Thyroid gland (tissue), 4 donors: ENCODE data around the gene ABCC1. TPM values are rescaled to one million over a fixed set of nuclear protein-coding genes. Genes with fewer than 3 reads are reported as not detected.
A peak's percentile ranks its signal among the peaks of the same experiment; 100 is the strongest.
"Not testable (repeated sequence)": the region's sequence is repeated elsewhere in the genome, so short reads cannot be mapped to it uniquely, and the experiment has no call there.

ENCODE experiments used
- DNase-seq, 2 donors: peaks; one replicate each; pipeline ENCODE4 v3.0.0-alpha.2; 2019
- H3K27ac ChIP-seq, 3 donors: fragments of 200-600 bp; sonication (generic); 1 replicate in 2 of 3; 2 replicates in 1 of 3; pipeline ENCODE4 v1.5.1; 2016 to 2019; ENCODE audit warnings: mild to moderate bottlenecking in 1 of 3, moderate library complexity in 1 of 3
- H3K27me3 ChIP-seq: fragments of 200-600 bp; sonication (generic); one replicate; pipeline ENCODE4 v1.5.1; 2019
- H3K36me3 ChIP-seq, 2 donors: fragments of 200-600 bp; sonication (generic); one replicate each; pipeline ENCODE4 v1.5.1; 2016 to 2019
- H3K4me1 ChIP-seq, 2 donors: fragments of 200-600 bp; sonication (generic); one replicate each; pipeline ENCODE4 v1.5.1; 2017 to 2019
- H3K4me3 ChIP-seq, 3 donors: fragments of 200-600 bp; sonication (generic); replicated peaks in 1 of 3; 1 replicate in 2 of 3; 2 replicates in 1 of 3; pipeline ENCODE4 v1.5.1; 2016; ENCODE audit warnings: mild to moderate bottlenecking in 1 of 3
- H3K9me3 ChIP-seq: fragments of 200-600 bp; sonication (generic); one replicate; pipeline ENCODE4 v1.5.1; 2017
- POLR2A ChIP-seq, 2 donors: fragments of 450-650 bp; IDR thresholded peaks; one replicate each; pipeline ENCODE4 v1.6.1; 2017; ENCODE audit warnings: antibody characterized with exemption in 2 of 2, mild to moderate bottlenecking in 2 of 2, moderate library complexity in 1 of 2
- WGBS, 2 donors: methylation state at CpG; one replicate each; pipeline ENCODE4 v1.1.5; 2017; 5-methylcytosine and 5-hydroxymethylcytosine counted together
- intact Hi-C: fragments of 100-400 bp; cut with DNase I; formaldehyde crosslinking; loops from one replicate; pipeline ENCODE4 v1.15.1; 2023
- total RNA-seq, 4 donors: library from RNA; depleted of rRNA; stranded (reverse); fragments of >200 nt; gene quantifications; one replicate each; pipeline ENCODE4 v1.2.3, GENCODE V29; 2016
- TF ChIP-seq, protein P1 (sequence below), 6 experiments: fragments of 200-600 bp in 3 of 6; fragments of 450-650 bp in 3 of 6; sonication (generic) in 3 of 6; IDR thresholded peaks; one replicate each; pipeline ENCODE4 v1.5.1; 2016 to 2019; ENCODE audit warnings: antibody characterized with exemption in 6 of 6, mild to moderate bottlenecking in 2 of 6, inconsistent platforms in 1 of 6, moderate library complexity in 1 of 6

ABCC1 gene
- total RNA-seq, 4 donors from 2014 or later = 42.7 to 76.7 (median 70.1) TPM

DNA sequence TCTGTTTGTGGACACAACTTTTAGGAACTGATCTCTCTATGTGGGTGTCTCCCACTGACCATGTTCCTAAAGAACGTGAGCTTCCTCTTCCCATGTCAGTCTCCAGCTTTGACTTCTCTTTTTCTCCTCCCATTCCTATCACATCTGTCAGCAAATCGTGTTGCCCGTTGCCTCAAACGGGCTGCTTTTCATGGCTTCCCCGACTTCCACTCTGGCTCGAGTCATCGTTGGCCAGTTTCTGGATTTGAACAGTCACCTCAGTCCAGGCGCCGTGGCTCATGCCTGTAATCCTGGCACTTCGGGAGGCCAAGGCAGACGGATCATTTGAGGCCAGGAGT lies 5.4 kb downstream of the ABCC1 start:
- no peak for TF ChIP-seq POLR2A (IDR thresholded peaks at IDR 0.05)
- TF ChIP-seq, protein P1, sequence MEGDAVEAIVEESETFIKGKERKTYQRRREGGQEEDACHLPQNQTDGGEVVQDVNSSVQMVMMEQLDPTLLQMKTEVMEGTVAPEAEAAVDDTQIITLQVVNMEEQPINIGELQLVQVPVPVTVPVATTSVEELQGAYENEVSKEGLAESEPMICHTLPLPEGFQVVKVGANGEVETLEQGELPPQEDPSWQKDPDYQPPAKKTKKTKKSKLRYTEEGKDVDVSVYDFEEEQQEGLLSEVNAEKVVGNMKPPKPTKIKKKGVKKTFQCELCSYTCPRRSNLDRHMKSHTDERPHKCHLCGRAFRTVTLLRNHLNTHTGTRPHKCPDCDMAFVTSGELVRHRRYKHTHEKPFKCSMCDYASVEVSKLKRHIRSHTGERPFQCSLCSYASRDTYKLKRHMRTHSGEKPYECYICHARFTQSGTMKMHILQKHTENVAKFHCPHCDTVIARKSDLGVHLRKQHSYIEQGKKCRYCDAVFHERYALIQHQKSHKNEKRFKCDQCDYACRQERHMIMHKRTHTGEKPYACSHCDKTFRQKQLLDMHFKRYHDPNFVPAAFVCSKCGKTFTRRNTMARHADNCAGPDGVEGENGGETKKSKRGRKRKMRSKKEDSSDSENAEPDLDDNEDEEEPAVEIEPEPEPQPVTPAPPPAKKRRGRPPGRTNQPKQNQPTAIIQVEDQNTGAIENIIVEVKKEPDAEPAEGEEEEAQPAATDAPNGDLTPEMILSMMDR (IDR thresholded peaks at IDR 0.05) = no peak
- H3K27me3 ChIP-seq = no peaks in the 10 kb centered on the region
- peaks cover 28 to 33% of the 10 kb centered on the region in 2 donors for H3K4me1 ChIP-seq
- H3K36me3 ChIP-seq = no peaks in the 10 kb centered on the region
- DNase-seq = no peak
- WGBS, 2 donors = 86 to 91% methylated on average over 11 of the region's 11 CpGs
- no peak overlapping the region for H3K27ac ChIP-seq
- intact Hi-C loops = no loop called here
- H3K4me3 ChIP-seq = no peak overlapping the region
- no peaks in the 10 kb centered on the region for H3K9me3 ChIP-seq

DNA sequence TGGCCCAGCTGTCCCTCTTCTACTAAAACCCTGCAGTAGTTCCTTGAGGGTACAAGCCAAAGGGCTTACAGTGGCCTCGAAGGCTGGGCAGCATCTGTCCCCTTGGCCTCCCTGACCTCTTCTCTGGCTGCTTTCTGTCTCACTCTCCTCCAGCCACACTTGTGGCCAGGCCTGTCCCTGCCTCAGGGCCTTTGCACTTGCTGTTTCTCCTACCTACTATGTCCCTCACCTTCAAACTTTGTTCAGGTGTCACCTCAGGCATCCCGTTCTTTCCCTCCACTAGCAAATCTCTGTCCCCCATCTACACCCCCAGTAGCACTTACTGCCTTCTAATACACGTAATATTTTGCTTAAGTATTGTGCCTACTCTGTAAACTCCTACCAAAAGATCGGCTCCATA lies 6.0 kb downstream of the ABCC1 start:
- Histone ChIP-seq H3K9me3 (no peaks in the 10 kb centered on the region), H3K27ac (no peak overlapping the region), H3K4me3 (no peak overlapping the region), H3K4me1 (peaks cover 28 to 33% of the 10 kb centered on the region in 2 donors), H3K36me3 (no peaks in the 10 kb centered on the region), H3K27me3 (no peaks in the 10 kb centered on the region)
- DNase-seq = no peak
- intact Hi-C loops = no loop called here
- TF ChIP-seq, protein P1 (IDR thresholded peaks at IDR 0.05) = no peak
- TF ChIP-seq POLR2A (IDR thresholded peaks at IDR 0.05) = no peak
- WGBS, 2 donors = 98 to 99% methylated on average over 4 of the region's 4 CpGs

DNA sequence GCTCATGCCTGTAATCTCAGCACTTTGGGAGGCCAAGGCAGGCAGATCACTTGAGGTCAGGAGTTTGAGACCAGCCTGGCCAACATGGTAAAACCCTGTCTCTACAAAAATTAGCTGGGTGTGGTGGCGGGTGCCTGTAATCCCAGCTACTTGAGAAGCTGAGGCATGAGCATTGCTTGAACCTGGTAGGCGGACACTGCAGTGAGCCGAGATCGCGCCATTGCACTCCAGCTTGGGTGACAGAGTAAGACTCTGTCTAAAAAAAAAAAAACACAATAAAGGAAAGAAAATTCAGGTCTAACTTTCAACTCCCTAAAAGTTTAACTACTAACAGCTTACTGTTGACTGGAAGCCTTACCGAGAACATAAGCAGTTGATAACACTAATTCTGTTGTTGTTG lies 6.7 kb downstream of the ABCC1 start:
- H3K4me3 ChIP-seq, intact Hi-C loops, H3K9me3 ChIP-seq, DNase-seq, H3K27ac ChIP-seq, H3K36me3 ChIP-seq, H3K27me3 ChIP-seq: not testable (repeated sequence)
- WGBS, 2 donors = 94% methylated on average over 6 of the region's 6 CpGs
- H3K4me1 ChIP-seq = peaks cover 26 to 33% of the 10 kb centered on the region in 2 donors

DNA sequence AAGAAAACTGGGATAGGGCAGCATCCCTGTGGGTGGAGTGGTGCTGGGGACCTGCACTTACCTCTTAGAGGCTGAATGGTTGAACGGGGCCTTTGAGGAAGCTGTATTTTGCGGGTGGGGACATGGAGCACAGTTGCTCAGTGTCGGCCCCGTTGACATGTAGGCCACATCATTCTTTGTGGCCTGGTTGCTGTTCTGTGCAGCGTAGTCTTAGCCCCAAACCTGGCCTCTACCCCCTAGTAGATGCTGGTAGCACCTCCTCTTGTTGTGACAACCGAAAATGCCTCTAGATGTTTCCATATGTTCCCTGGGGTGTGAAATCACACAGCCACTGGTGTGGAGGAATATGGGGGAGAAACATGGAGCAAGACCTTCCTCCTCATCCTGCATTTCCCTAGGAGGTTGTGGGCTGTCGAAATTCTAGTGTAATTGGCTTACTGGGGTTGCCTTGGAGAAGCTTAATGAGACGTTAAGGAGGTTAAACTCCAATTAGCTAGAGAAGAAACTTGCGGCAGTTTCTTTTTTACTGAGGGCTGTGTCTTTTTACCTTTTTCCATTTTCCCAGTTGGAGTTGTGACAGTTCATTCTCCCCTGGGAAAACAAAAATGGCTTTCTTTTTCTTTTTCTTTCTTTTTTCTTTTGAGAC lies 9.4 kb downstream of the ABCC1 start:
- DNase-seq = no peak
- H3K27me3 ChIP-seq = no peaks in the 10 kb centered on the region
- no peaks in the 10 kb centered on the region for H3K36me3 ChIP-seq
- 83 to 84% methylated on average over 8 to 9 of the region's 9 CpGs for WGBS, 2 donors
- H3K4me1 ChIP-seq = peaks cover 18 to 23% of the 10 kb centered on the region in 2 donors
- intact Hi-C loops = no loop called here
- no peaks in the 10 kb centered on the region for H3K9me3 ChIP-seq
- H3K4me3 ChIP-seq = no peak overlapping the region
- H3K27ac ChIP-seq = peak overlapping the region in 1 of 3 donors; percentile 49
- no peak for TF ChIP-seq POLR2A (IDR thresholded peaks at IDR 0.05)
- TF ChIP-seq, protein P1 (IDR thresholded peaks at IDR 0.05) = no peak

DNA sequence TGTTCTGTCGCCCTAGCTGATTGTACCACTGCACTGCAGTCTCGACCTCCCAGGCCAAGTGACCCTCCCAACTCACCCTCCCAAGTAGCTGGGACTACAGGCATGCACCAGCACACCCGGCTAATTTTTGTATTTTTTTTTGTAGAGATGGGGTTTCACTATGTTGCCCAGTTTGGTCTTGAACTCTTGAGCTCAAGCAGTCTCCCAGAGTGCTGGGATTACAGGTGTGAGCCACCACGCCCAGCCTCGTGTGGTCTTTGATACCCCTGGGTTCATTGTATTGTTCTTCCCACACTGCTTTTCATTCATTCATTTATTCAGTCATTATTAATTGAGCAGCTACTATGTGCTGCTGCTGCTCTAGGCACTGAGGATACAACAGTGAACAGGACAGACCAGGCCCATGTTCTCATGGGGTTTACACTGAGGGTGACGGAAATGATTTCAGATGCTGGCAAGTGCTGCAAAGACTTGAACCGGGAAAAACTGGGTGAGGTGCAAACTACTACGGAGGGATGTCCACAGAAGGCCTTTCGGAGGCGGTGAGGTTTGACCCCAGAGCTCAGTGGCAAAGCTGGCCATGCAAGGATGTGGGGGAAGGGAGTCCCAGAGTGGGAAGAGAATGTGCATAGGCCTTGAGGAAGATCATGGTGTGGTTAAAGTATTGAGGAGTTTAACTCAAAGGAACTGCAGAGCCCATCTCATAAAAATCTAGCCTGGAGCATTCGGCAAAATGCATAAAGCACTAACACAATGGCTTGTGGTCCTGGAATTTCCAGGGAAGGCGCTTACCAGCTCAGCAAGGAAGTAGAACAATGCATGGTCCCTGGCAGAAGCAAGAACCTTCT lies 10.9 kb downstream of the ABCC1 start:
- Histone ChIP-seq H3K9me3 (no peaks in the 10 kb centered on the region), H3K27ac (peak overlapping the region in 1 of 3 donors; percentile 12), H3K4me1 (peaks cover 26 to 27% of the 10 kb centered on the region in 2 donors), H3K27me3 (no peaks in the 10 kb centered on the region), H3K4me3 (no peak overlapping the region), H3K36me3 (no peaks in the 10 kb centered on the region)
- DNase-seq = no peak
- no peak for TF ChIP-seq POLR2A (IDR thresholded peaks at IDR 0.05)
- TF ChIP-seq, protein P1 (IDR thresholded peaks at IDR 0.05) = no peak
- intact Hi-C loops = no loop called here
- WGBS, 2 donors = 85 to 91% methylated on average over 12 of the region's 12 CpGs
